HepG2 (cell line): ENCODE data around the gene SEZ6. TPM values are rescaled to one million over a fixed set of nuclear protein-coding genes. Genes with fewer than 3 reads are reported as not detected.

Source experiments
- ATAC-seq: fragments of 200-7000 bp; cut with Tn5 transposase; 3 replicates; pipeline ENCODE4 v1.9.1; 2020; ENCODE audit warnings: mild to moderate bottlenecking, moderate library complexity
- BruUV-seq: library from RNA; stranded (reverse); fragments of 400-500 nt; replicated peaks from 2 replicates; lab custom pipeline; 2021; lab: Mats Ljungman, UMichigan
- CTCF ChIA-PET: fragments of 300-600 bp; formaldehyde crosslinking; extraction: SDS; loops from one replicate; lab custom pipeline; 2021; ENCODE audit warnings: low total read pairs, inconsistent platforms, low intra/inter-chr PET ratio; lab: Yijun Ruan, JAX
- POLR2A ChIA-PET: fragments of 350-600 bp; sonication (Branson Sonifier 250); formaldehyde crosslinking; loops from one replicate; lab custom pipeline; 2020; ENCODE audit warnings: antibody characterized with exemption, inconsistent platforms; lab: Yijun Ruan, JAX
- DNase-seq: peaks from one replicate; pipeline ENCODE4 v3.0.0-alpha.2; 2015; ENCODE audit warnings: low spot score
- FAIRE-seq: peaks from 3 replicates; lab custom pipeline; 2011; peaks lifted over from hg19 to GRCh38; lab: Jason Lieb, UNC
- H2AFZ ChIP-seq: one replicate; pipeline ENCODE4 v1.6.1; 2011; ENCODE audit warnings: low read length, inconsistent platforms
- H3K27ac ChIP-seq: fragments of 300-600 bp; 3 replicates; pipeline ENCODE4 v1.8.0; 2011; ENCODE audit warnings: mixed run types, mild to moderate bottlenecking, mixed read lengths, low read length, inconsistent platforms; ENCODE audit not compliant: insufficient read depth; ENCODE audit errors: extremely low read length
- H3K27me3 ChIP-seq, 2 experiments: fragments of 200-600 bp in 1 of 2; 2 replicates in 1 of 2; 3 replicates in 1 of 2; pipeline versions ENCODE4 v1.6.0 to v1.8.0; 2011; ENCODE audit warnings: low read length in 2 of 2, mild to moderate bottlenecking in 2 of 2, moderate library complexity in 2 of 2, inconsistent platforms in 1 of 2; ENCODE audit not compliant: insufficient read depth in 2 of 2, control insufficient read depth in 1 of 2
- H3K36me3 ChIP-seq, 2 experiments: fragments of 200-600 bp in 1 of 2; replicated peaks in 1 of 2; 2 replicates in 1 of 2; 3 replicates in 1 of 2; pipeline versions ENCODE4 v1.5.1 to v1.8.0; 2011; ENCODE audit warnings: low read length in 2 of 2, inconsistent platforms in 1 of 2; ENCODE audit not compliant: insufficient read depth in 2 of 2, control insufficient read depth in 1 of 2
- H3K4me1 ChIP-seq: 2 replicates; pipeline ENCODE4 v1.5.1; 2012; ENCODE audit warnings: low read length, inconsistent platforms; ENCODE audit not compliant: insufficient read depth
- H3K4me2 ChIP-seq: 2 replicates; pipeline ENCODE4 v1.6.0; 2011; ENCODE audit warnings: low read depth, low read length, inconsistent platforms
- H3K4me3 ChIP-seq, 3 experiments: fragments of 200-600 bp in 1 of 3; sonication (generic), shearing (Covaris generic) in 1 of 3; replicated peaks in 1 of 3; 2 replicates each; pipeline ENCODE4 v1.5.1; 2011 to 2016; ENCODE audit warnings: low read length in 3 of 3, inconsistent platforms in 2 of 3, low read depth in 2 of 3, mild to moderate bottlenecking in 2 of 3, control low read depth in 1 of 3, mixed read lengths in 1 of 3; ENCODE audit not compliant: insufficient read depth in 1 of 3
- H3K79me2 ChIP-seq: one replicate; pipeline ENCODE4 v1.6.1; 2011; ENCODE audit warnings: low read length, inconsistent platforms; ENCODE audit not compliant: insufficient read depth
- H3K9ac ChIP-seq: 2 replicates; pipeline ENCODE4 v1.6.0; 2011; ENCODE audit warnings: mild to moderate bottlenecking, low read depth, low read length, inconsistent platforms; ENCODE audit not compliant: insufficient read depth
- H3K9me3 ChIP-seq: 2 replicates; pipeline ENCODE4 v1.5.1; 2012; ENCODE audit warnings: mild to moderate bottlenecking, low read length
- H4K20me1 ChIP-seq: 2 replicates; pipeline ENCODE4 v1.6.0; 2011; ENCODE audit warnings: inconsistent platforms, mild to moderate bottlenecking, low read length, moderate library complexity; ENCODE audit not compliant: insufficient read depth
- HMG20B ChIP-seq: conservative IDR thresholded peaks from 2 replicates; pipeline ENCODE4 v1.6.1; 2016; ENCODE audit warnings: missing genetic modification reagents, missing compliant biosample characterization
- LCORL ChIP-seq, 2 experiments: fragments of 450-650 bp in 1 of 2; sonication (generic) in 1 of 2; formaldehyde crosslinking in 1 of 2; IDR thresholded peaks; 2 replicates each; pipeline versions ENCODE4 v1.5.0 to v1.6.1; 2017 to 2020; ENCODE audit warnings: antibody characterized with exemption in 1 of 2, missing genetic modification reagents in 1 of 2
- MTERF4 ChIP-seq: sonication (generic); formaldehyde crosslinking; IDR thresholded peaks from 2 replicates; pipeline ENCODE4 v1.8.0; 2023; ENCODE audit warnings: mild to moderate bottlenecking, missing genetic modification reagents
- RAD21 ChIP-seq: fragments of 450-650 bp; formaldehyde crosslinking; IDR thresholded peaks from 2 replicates; pipeline ENCODE4 v1.5.0; 2020; ENCODE audit warnings: mild to moderate bottlenecking
- SALL1 ChIP-seq: sonication (generic); formaldehyde crosslinking; IDR thresholded peaks from 2 replicates; pipeline ENCODE4 v1.8.0; 2022; ENCODE audit warnings: mild to moderate bottlenecking, missing genetic modification reagents
- SKI ChIP-seq: fragments of 450-650 bp; IDR thresholded peaks from one replicate; pipeline ENCODE4 v1.6.1; 2018; ENCODE audit warnings: mild to moderate bottlenecking; ENCODE audit not compliant: partially characterized antibody
- SOX5 ChIP-seq: IDR thresholded peaks from 2 replicates; pipeline ENCODE4 v1.6.1; 2016; ENCODE audit warnings: borderline replicate concordance
- STAT5B ChIP-seq: sonication (generic); formaldehyde crosslinking; IDR thresholded peaks from 2 replicates; pipeline ENCODE4 v1.4.0; 2020; ENCODE audit warnings: missing genetic modification reagents
- TCF7 ChIP-seq: sonication (generic); IDR thresholded peaks from 2 replicates; pipeline ENCODE4 v1.6.1; 2016; ENCODE audit warnings: antibody characterized with exemption, low read depth
- TMF1 ChIP-seq: sonication (generic); formaldehyde crosslinking; IDR thresholded peaks from 2 replicates; pipeline ENCODE4 v1.8.1; 2022; ENCODE audit warnings: low read depth, missing genetic modification reagents
- ZGPAT ChIP-seq: IDR thresholded peaks from 2 replicates; pipeline ENCODE4 v1.6.1; 2016; ENCODE audit warnings: mild to moderate bottlenecking
- ZMYM4 ChIP-seq: sonication (generic); formaldehyde crosslinking; IDR thresholded peaks from 2 replicates; pipeline ENCODE4 v1.8.1; 2023; ENCODE audit warnings: mild to moderate bottlenecking, missing genetic modification reagents
- ZNF234 ChIP-seq: sonication (generic); formaldehyde crosslinking; conservative IDR thresholded peaks from 2 replicates; pipeline ENCODE4 v1.5.1; 2020; ENCODE audit warnings: mild to moderate bottlenecking, missing genetic modification reagents
- ZNF430 ChIP-seq: sonication (generic); formaldehyde crosslinking; IDR thresholded peaks from 2 replicates; pipeline ENCODE4 v1.9.0; 2021; ENCODE audit warnings: mild to moderate bottlenecking, missing genetic modification reagents
- ZNF567 ChIP-seq: sonication (generic); formaldehyde crosslinking; IDR thresholded peaks from 2 replicates; pipeline ENCODE4 v1.8.1; 2023; ENCODE audit warnings: mild to moderate bottlenecking, missing genetic modification reagents, borderline replicate concordance
- ZNF605 ChIP-seq: sonication (generic); formaldehyde crosslinking; IDR thresholded peaks from 2 replicates; pipeline ENCODE4 v1.8.0; 2022; ENCODE audit warnings: mild to moderate bottlenecking, missing genetic modification reagents
- ZNF709 ChIP-seq: sonication (generic); formaldehyde crosslinking; IDR thresholded peaks from 2 replicates; pipeline ENCODE4 v1.5.0; 2020; ENCODE audit warnings: mild to moderate bottlenecking, missing genetic modification reagents
- ZSCAN21 ChIP-seq: sonication (generic); formaldehyde crosslinking; IDR thresholded peaks from 2 replicates; pipeline ENCODE4 v1.8.0; 2022; ENCODE audit warnings: mild to moderate bottlenecking, missing genetic modification reagents, moderate library complexity, borderline replicate concordance
- WGBS: methylation state at CpG from one replicate; pipeline ENCODE4 v1.1.6; 2017; ENCODE audit warnings: low lambda C conversion rate; 5-methylcytosine and 5-hydroxymethylcytosine counted together
- in situ Hi-C: cut with HindIII; loops from 2 replicates; pipeline ENCODE4 v1.10.0; 2017; ENCODE audit warnings: low pct_unique_long_range_greater_than_20kb; ENCODE audit not compliant: extremely low pct_ligation_motif_present
- intact Hi-C: fragments of 100-400 bp; cut with micrococcal nuclease; formaldehyde crosslinking; loops from one replicate; pipeline ENCODE4 v1.10.0; 2022; ENCODE audit not compliant: unreplicated experiment
- polyA plus RNA-seq, 8 experiments: library from polyadenylated mRNA; depleted of rRNA in 3 of 8; stranded (reverse) in 7 of 8; unstranded in 1 of 8; fragments of >200 nt; fragmentation: Illumina TruSeq in 4 of 8; extraction: Trizol in 4 of 8; gene quantifications; 2 replicates each; pipeline versions ENCODE4 v1.2.1 to v1.2.3, GENCODE V29; 2011 to 2016; ENCODE audit warnings: low read depth in 4 of 8, missing spikeins in 1 of 8, mixed read lengths in 1 of 8; ENCODE audit not compliant: insufficient read depth in 1 of 8
- total RNA-seq, 5 experiments: library from RNA; depleted of rRNA; stranded (reverse); fragments of >200 nt; fragmentation: Illumina TruSeq; extraction: Trizol; gene quantifications; 2 replicates each; pipeline ENCODE4 v1.2.3, GENCODE V29; 2016; ENCODE audit warnings: low read depth in 1 of 5

Gene SEZ6
- total and polyA plus RNA-seq, 2 of the 13 experiments (the other 11 are each of a cell fraction or from before 2014, with no cell fraction given) = not detected

GRCh38 chr17:29043539-29044145, 37.8 kb upstream of the SEZ6 start (continued):
- TF ChIP-seq ZGPAT (CRISPR knock-in tag) (no peak), ZNF234 (CRISPR knock-in tag) (0 out of 2 replicates have a peak, but pooled peaks have one; percentile 19)

- TSS peak; percentile 49 for BruUV-seq
- H3K79me2 ChIP-seq = peaks cover 38% of the 10 kb centered on the region
- H4K20me1 ChIP-seq = peaks cover under 1% of the 10 kb centered on the region; the same call in 1 of the 2 replicates
- peak within 1 kb of the TSS; percentile 63 to 78 (median 63) for H3K4me3 ChIP-seq
- ATAC-seq (peak; percentile 87), DNase-seq (peak; percentile 90), FAIRE-seq (peak; percentile 62)
- 4% methylated on average over 6 of the region's 13 CpGs for WGBS
- ChIA-PET POLR2A (interaction anchor here (0.6 to 2.5 kb wide), 15 partner anchors 9 to 251 kb away, joined by 3 to 12 read pairs (median 3); partner anchors contain the start of genes NUFIP2 and PHF12), CTCF (no interaction called here)
- peaks cover 87% of the 10 kb centered on the region for H3K4me1 ChIP-seq
- peaks cover 0 to 3% of the 10 kb centered on the region in 2 experiments; a peak in 1 of 5 replicates for H3K27me3 ChIP-seq
- no peaks in the 10 kb centered on the region for H3K9me3 ChIP-seq
- intact Hi-C loops (loop anchor here (2.0 to 5.0 kb wide), 2 partner anchors 34 to 78 kb away; no protein-coding TSS in a partner anchor), in situ Hi-C loops (no loop called here)
- peaks cover 3 to 10% of the 10 kb centered on the region in 2 experiments; a peak in 2 of 5 replicates for H3K36me3 ChIP-seq
- peak within 1 kb of the TSS; percentile 84 for H2AFZ ChIP-seq
- peak within 1 kb of the TSS; percentile 94 for H3K27ac ChIP-seq
- H3K9ac ChIP-seq = peak within 1 kb of the TSS; percentile 87
- H3K4me2 ChIP-seq = peak within 1 kb of the TSS; percentile 93
- no peak for TF ChIP-seq TMF1
- TF ChIP-seq LCORL (IDR thresholded peaks at IDR 0.05) = peak; percentile 92
- no peak; the same call in 1 of the 2 replicates for TF ChIP-seq LCORL (CRISPR knock-in tag; IDR thresholded peaks at IDR 0.05)
- TF ChIP-seq RAD21 (CRISPR knock-in tag) = no peak
- peak; percentile 75; the same call in 1 of the 2 replicates for TF ChIP-seq ZMYM4 (CRISPR knock-in tag)
- no peak for TF ChIP-seq ZNF709
- peak; percentile 47; the same call in 1 of the 2 replicates for TF ChIP-seq ZNF567 (CRISPR knock-in tag)
- TF ChIP-seq ZNF605 (CRISPR knock-in tag) = peak; percentile 93
- TF ChIP-seq HMG20B = 0 out of 2 replicates have a peak, but pooled peaks have one; percentile 9
- TF ChIP-seq TCF7 = no peak
- TF ChIP-seq SKI = no peak
- no peak for TF ChIP-seq STAT5B (CRISPR knock-in tag)
- TF ChIP-seq SALL1 (CRISPR knock-in tag) = peak; percentile 75
- TF ChIP-seq SOX5 = peak; percentile 92
- TF ChIP-seq ZSCAN21 (CRISPR knock-in tag) = peak; percentile 75; the same call in 1 of the 2 replicates
- TF ChIP-seq ZNF430 (CRISPR knock-in tag) = peak; percentile 94
- TF ChIP-seq MTERF4 = no peak
Observed at GRCh38 chr17:29042679-29043538, 37.1 kb upstream of the SEZ6 start, which contains the start of gene PIPOX. Gene PIPOX (plus strand): TSS chr17:29043141. CDS start chr17:29043226, 85 bp downstream.
